Measurements from ENCODE around the gene EMILIN1.

The EMILIN1 gene

DNA sequence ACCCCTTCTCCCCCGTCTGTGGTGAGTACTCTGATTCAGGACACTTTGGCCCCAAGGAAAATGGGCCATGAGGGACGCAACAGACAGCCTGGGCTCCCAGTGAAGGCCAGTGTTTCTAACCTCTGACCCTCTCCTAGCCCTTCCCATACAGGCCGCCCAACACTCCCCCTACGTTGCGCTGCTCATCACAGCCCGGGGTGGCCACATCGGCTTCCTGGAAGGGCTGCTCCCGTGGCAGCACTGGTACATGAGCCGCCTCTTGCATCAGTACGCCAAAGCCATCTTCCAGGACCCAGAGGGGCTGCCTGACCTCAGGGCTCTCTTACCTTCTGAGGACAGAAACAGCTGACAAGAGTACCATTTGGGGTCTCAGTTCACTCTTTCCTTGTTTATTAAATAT is 52.0 kb downstream of the EMILIN1 start:
- Mint-ChIP-seq H3K27me3 (ENCODE audit: low read depth, poor library complexity) (peaks cover 4% of the 10 kb centered on the region), H3K4me1 (peaks cover 14% of the 10 kb centered on the region), H3K4me3 (no peak overlapping the region), H3K9me3 (no peaks in the 10 kb centered on the region), H3K36me3 (ENCODE audit: low read depth) (peaks cover 14% of the 10 kb centered on the region), H3K27ac (peak overlapping the region; percentile 27)
- no peak for DNase-seq
- TF ChIP-seq, protein P1, sequence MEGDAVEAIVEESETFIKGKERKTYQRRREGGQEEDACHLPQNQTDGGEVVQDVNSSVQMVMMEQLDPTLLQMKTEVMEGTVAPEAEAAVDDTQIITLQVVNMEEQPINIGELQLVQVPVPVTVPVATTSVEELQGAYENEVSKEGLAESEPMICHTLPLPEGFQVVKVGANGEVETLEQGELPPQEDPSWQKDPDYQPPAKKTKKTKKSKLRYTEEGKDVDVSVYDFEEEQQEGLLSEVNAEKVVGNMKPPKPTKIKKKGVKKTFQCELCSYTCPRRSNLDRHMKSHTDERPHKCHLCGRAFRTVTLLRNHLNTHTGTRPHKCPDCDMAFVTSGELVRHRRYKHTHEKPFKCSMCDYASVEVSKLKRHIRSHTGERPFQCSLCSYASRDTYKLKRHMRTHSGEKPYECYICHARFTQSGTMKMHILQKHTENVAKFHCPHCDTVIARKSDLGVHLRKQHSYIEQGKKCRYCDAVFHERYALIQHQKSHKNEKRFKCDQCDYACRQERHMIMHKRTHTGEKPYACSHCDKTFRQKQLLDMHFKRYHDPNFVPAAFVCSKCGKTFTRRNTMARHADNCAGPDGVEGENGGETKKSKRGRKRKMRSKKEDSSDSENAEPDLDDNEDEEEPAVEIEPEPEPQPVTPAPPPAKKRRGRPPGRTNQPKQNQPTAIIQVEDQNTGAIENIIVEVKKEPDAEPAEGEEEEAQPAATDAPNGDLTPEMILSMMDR (IDR thresholded peaks at IDR 0.05): no peak

DNA sequence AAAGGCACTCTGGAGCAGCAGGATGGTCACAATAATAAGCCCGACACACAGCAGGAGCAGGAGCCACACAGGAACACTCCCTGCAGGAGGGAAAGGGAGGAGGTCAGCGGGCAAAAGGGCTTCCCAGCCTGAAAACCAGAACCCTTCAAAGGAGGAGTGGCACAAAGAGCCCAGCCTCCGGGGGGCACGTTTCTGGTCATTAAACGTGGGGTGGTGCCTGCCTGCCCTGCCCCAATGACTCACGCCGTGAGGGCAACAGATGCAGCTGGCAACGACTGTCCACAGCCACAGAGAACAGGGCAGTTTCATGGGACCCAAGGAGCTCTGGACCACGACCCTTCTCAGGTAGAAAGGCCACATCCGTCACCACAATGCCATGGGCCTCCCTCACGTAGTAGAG is 53.0 kb downstream of the EMILIN1 start:
- Mint-ChIP-seq H3K9me3 (no peaks in the 10 kb centered on the region), H3K4me3 (no peak overlapping the region), H3K4me1 (peaks cover 14% of the 10 kb centered on the region), H3K27ac (peak overlapping the region; percentile 25), H3K27me3 (ENCODE audit: low read depth, poor library complexity) (peaks cover 4% of the 10 kb centered on the region), H3K36me3 (ENCODE audit: low read depth) (peaks cover 14% of the 10 kb centered on the region)
- TF ChIP-seq, protein P1 (IDR thresholded peaks at IDR 0.05): no peak
- no peak for DNase-seq

- H3K9me3 Mint-ChIP-seq: no peaks in the 10 kb centered on the region
- DNase-seq: peak; percentile 27
- TF ChIP-seq, protein P1 (IDR thresholded peaks at IDR 0.05): no peak
- H3K4me3 Mint-ChIP-seq: peak overlapping the region; percentile 95
- peaks cover 14% of the 10 kb centered on the region for H3K36me3 Mint-ChIP-seq (ENCODE audit: low read depth)
- peak overlapping the region; percentile 71 for H3K27ac Mint-ChIP-seq
- H3K4me1 Mint-ChIP-seq: peaks cover 14% of the 10 kb centered on the region
- peaks cover 2% of the 10 kb centered on the region for H3K27me3 Mint-ChIP-seq (ENCODE audit: low read depth, poor library complexity)
Measured at GRCh38 chr2:27133195-27133875, 54.9 kb downstream of the EMILIN1 start.

DNA sequence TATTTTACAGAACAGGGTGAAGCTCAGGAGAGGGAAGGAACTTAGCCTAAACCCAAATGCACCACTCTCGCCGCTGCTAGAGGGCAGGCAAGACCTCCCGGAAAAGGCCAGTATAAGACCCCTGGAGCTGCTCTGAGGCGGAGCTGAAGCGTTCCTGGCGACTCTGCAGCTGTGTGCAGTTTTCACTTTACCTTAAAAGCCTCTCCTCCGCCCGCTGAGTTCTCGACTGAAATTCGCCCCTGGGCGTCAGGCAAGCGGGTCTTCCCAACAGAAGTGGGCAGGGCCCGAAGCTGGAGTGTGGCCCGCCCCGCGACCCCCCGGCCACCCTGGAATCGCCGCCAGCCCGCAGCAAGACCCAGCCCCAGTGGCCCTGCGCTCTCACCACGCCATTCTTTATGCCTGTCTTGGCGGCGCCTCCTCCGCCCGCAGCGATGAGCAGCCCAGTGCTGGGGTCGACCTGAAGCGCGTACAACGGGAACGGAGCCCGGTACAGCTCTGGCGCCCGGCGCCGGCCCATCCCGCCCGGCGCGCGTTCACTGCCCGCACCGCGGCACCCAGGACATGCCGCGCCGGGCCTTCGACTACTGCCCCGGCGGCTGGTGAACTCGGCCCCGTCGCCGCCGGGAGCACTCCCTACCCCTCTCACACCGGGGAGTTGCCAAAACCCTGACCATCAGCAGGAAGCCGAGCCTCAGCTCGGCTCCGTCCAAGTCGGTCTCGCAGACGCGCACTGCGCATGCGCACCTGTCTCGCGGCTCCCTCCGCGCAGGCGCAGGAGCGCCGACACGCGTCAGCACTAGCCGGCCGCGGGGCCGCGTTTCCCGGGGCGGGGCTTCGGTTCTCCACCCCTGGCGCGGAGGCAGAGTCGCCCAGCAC is 55.7 kb downstream of the EMILIN1 start, which contains the start of gene PREB:
PREB (minus strand) TSS at position 732 of the 876 bp plus-strand sequence; CDS start at position 517, 215 bp downstream.
- DNase-seq: peak; percentile 99
- TF ChIP-seq, protein P1 (IDR thresholded peaks at IDR 0.05): no peak
- H3K9me3 Mint-ChIP-seq: no peaks in the 10 kb centered on the region
- H3K4me1 Mint-ChIP-seq: peaks cover 14% of the 10 kb centered on the region
- H3K36me3 Mint-ChIP-seq (ENCODE audit: low read depth): peaks cover 14% of the 10 kb centered on the region
- H3K27me3 Mint-ChIP-seq (ENCODE audit: low read depth, poor library complexity): peaks cover 4% of the 10 kb centered on the region
- peak within 1 kb of the TSS; percentile 95 for H3K4me3 Mint-ChIP-seq
- peak within 1 kb of the TSS; percentile 98 for H3K27ac Mint-ChIP-seq

DNA sequence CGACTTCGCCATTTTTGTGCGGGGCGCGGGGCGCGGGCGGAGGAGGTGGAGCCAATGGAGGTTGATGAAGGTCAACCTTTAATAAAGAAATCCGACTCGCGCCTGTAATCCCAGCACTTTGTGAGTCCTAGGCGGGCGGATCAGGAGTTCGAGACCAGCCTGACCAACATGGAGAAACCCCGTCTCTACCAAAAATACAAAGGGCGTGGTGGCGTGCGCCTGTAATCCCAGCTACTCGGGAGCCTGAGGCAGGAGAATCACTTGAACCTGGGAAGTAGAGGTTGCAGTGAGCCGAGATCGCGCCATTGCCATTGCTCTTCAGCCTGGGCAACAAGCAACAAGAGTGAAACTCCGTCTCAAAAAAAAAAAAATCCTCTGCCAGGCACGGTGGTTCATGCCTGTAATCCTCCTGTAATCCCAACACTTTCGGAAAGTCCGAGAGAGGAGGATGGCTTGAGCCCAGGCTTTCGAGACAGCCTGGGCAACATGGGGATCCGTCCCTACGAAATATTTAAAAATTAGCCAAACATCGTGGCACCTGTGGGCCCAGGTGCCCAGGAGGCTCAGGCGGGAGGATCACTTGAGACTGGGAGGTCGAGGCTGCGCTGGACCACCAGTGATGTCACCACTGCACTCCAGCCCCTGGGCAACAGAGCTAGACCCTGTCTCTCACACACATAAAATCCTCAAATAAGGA is 56.5 kb downstream of the EMILIN1 start:
- TF ChIP-seq, protein P1 (IDR thresholded peaks at IDR 0.05): no peak
- Mint-ChIP-seq H3K9me3 (no peaks in the 10 kb centered on the region), H3K27me3 (ENCODE audit: low read depth, poor library complexity) (peaks cover 7% of the 10 kb centered on the region), H3K4me3 (peak overlapping the region; percentile 95), H3K36me3 (ENCODE audit: low read depth) (peaks cover 14% of the 10 kb centered on the region), H3K27ac (no peak overlapping the region), H3K4me1 (peaks cover 14% of the 10 kb centered on the region)
- DNase-seq: no peak

Data from nephron progenitor cell (in vitro differentiated cells).